ENCODE data around the gene ITGB5. TPM values are rescaled to one million over a fixed set of nuclear protein-coding genes. Genes with fewer than 3 reads are reported as not detected.

ITGB5 gene
- total RNA-seq, 6 donors from 2014 or later = 81.5 to 145 (median 106) TPM

DNA sequence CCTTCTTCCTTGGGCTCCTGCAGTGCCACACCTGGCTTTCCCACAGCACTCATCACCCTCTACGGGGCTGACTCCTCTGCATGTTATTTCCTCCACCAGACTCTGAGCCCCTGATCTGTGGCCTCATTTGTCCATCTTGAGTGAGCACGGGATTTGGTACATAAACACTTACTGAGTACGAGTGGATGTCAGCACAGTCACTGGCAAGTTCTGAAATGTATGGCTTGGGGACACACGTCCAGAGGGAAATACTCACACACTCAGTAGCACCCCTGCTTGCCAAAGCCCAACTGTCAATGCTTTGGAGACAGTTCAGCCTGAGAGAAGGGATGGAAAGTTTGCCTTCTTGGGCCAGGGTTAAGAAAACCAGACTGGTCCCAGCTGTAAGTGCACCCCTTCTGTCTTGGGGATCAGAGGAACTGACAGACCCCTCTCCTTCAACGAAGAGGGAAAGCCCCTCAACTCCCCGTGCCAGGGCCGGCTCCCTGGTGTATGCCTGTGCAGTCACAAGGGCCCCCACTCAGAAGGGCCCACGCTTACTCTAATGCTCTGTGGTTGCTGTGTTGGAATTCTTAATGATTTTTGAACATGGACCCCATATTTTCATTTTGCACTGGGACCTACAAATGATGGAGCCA is 85.0 kb downstream of the ITGB5 start:
- TF ChIP-seq, protein P1, sequence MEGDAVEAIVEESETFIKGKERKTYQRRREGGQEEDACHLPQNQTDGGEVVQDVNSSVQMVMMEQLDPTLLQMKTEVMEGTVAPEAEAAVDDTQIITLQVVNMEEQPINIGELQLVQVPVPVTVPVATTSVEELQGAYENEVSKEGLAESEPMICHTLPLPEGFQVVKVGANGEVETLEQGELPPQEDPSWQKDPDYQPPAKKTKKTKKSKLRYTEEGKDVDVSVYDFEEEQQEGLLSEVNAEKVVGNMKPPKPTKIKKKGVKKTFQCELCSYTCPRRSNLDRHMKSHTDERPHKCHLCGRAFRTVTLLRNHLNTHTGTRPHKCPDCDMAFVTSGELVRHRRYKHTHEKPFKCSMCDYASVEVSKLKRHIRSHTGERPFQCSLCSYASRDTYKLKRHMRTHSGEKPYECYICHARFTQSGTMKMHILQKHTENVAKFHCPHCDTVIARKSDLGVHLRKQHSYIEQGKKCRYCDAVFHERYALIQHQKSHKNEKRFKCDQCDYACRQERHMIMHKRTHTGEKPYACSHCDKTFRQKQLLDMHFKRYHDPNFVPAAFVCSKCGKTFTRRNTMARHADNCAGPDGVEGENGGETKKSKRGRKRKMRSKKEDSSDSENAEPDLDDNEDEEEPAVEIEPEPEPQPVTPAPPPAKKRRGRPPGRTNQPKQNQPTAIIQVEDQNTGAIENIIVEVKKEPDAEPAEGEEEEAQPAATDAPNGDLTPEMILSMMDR (IDR thresholded peaks at IDR 0.05) = no peak
- TF ChIP-seq POLR2AphosphoS5 (IDR thresholded peaks at IDR 0.05) = no peak
- no peak for TF ChIP-seq POLR2A (IDR thresholded peaks at IDR 0.05)
- no peak for TF ChIP-seq EP300 (IDR thresholded peaks at IDR 0.05)
- 80 to 96% methylated on average over 5 to 8 of the region's 8 CpGs for WGBS, 2 donors
- Histone ChIP-seq H3K36me3 (peaks cover 0 to 7% (median 1%) of the 10 kb centered on the region in 4 donors), H3K27me3 (no peaks in the 10 kb centered on the region), H3K9me3 (no peaks in the 10 kb centered on the region), H3K4me3 (no peak overlapping the region), H3K4me1 (peaks cover 14 to 21% (median 15%) of the 10 kb centered on the region in 4 donors), H3K27ac (no peak overlapping the region)
- ATAC-seq (ENCODE audit: low FRiP score in 2 of 2) = no peak
- no peak for DNase-seq

DNA sequence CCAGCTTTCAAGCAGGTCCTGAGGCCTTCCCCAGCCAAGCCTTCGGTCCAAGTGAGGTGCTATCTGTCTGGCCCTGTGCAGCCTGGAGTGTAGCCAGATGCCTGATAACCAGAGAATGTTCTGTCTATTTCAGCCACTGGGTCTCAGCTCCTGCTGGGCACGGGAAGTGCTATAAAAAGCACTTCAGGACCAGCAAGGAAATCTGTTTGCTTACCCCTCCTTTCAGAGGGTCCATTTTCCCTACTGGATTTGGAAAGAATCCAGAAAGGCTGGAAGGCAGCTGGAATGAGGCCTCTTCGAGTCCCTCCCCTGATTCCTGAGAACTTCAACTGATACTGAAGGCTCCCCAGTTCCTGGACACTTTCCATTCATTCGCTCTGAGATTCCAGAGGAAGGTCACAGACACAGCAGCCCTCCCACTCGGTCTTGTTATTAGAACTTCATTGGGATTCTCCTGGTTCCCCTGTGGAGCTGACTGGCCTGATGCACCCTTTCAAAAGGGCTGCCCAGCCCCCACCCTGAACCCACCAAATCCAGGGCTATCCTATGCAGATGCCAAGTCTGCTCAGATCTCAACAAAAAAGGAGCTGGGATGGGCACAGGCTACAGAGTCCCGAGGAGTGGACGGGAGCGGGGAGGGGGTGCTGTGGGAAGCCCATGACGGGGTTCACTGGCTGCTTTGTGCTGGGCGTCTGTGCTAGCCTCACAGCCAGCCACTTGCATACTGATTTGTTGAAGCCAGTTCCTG is 86.5 kb downstream of the ITGB5 start:
- no peak for DNase-seq
- WGBS, 2 donors = 63 to 68% methylated on average over 9 to 10 of the region's 10 CpGs
- peak in 1 of 2 donors; percentile 46 for ATAC-seq (ENCODE audit: low FRiP score in 2 of 2)

DNA sequence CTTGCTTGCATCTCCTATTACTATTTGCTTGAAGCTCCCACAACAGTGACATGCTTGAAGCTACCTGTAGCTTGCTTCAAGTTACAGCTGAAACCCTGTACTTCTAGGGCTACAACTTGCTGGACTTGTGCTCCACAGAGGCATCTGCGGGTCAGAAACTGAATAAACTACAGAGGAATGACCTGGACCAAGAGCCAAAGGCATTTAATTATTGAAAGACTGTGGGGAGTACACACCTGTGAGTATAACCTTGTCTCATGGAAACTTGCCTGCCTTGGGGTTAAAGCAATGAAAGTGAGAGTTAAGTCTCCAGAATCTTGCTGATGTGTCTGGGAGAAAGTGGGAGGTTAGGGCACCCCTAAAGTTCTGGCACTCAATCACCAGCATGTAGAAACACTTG is 87.1 kb downstream of the ITGB5 start:
- TF ChIP-seq, protein P1 (IDR thresholded peaks at IDR 0.05) = no peak
- TF ChIP-seq POLR2AphosphoS5 (IDR thresholded peaks at IDR 0.05) = no peak
- no peak for TF ChIP-seq EP300 (IDR thresholded peaks at IDR 0.05)
- TF ChIP-seq POLR2A (IDR thresholded peaks at IDR 0.05) = no peak
- Histone ChIP-seq H3K4me1 (peaks cover 14 to 21% (median 15%) of the 10 kb centered on the region in 4 donors), H3K27me3 (no peaks in the 10 kb centered on the region), H3K9me3 (no peaks in the 10 kb centered on the region), H3K4me3 (no peak overlapping the region), H3K36me3 (peaks cover 0 to 22% (median 6%) of the 10 kb centered on the region in 4 donors), H3K27ac (peak overlapping the region in 2 of 4 donors; percentile 55 to 62)
- no peak for DNase-seq
- WGBS, 2 donors = 81 to 100% methylated on average over 1 of the region's 1 CpG
- no peak for ATAC-seq (ENCODE audit: low FRiP score in 2 of 2)

More for the DNA sequence above, 86.5 kb downstream of the ITGB5 start:
- H3K4me3 ChIP-seq = no peak overlapping the region
- peaks cover 0 to 18% (median 6%) of the 10 kb centered on the region in 4 donors for H3K36me3 ChIP-seq
- H3K4me1 ChIP-seq = peaks cover 14 to 21% (median 15%) of the 10 kb centered on the region in 4 donors
- H3K27me3 ChIP-seq = no peaks in the 10 kb centered on the region
- peak overlapping the region in 2 of 4 donors; percentile 55 to 62 for H3K27ac ChIP-seq
- H3K9me3 ChIP-seq = no peaks in the 10 kb centered on the region
- TF ChIP-seq POLR2A (IDR thresholded peaks at IDR 0.05) (no peak), POLR2AphosphoS5 (IDR thresholded peaks at IDR 0.05) (no peak), EP300 (IDR thresholded peaks at IDR 0.05) (no peak)
- TF ChIP-seq, protein P1 (IDR thresholded peaks at IDR 0.05) = no peak

DNA sequence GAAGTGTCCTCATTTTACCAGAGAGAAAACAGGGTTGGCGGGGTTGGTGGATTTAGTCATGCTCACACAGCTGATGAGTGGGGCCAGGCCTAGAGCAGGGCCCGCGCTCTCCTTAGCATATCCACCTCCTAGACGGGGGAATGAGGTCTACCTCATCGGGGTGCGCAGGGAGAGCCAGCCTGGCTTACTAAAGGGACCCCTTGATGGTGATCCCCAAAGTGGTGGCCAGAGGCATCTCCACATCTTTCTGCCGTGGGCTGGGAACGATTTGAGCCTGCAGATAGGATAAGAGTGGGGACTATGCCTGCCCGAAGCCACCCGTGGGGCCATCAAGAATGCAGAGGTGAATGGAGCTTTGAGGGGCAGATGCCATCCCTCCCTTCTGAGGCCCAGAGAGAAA is 87.5 kb downstream of the ITGB5 start:
- Histone ChIP-seq H3K4me3 (no peak overlapping the region), H3K9me3 (no peaks in the 10 kb centered on the region), H3K36me3 (peaks cover 0 to 24% (median 6%) of the 10 kb centered on the region in 4 donors), H3K27ac (no peak overlapping the region), H3K4me1 (peaks cover 14 to 21% (median 15%) of the 10 kb centered on the region in 4 donors), H3K27me3 (no peaks in the 10 kb centered on the region)
- WGBS, 2 donors = 97% methylated on average over 7 to 10 of the region's 10 CpGs
- TF ChIP-seq POLR2A (IDR thresholded peaks at IDR 0.05) = no peak
- TF ChIP-seq EP300 (IDR thresholded peaks at IDR 0.05) = no peak
- TF ChIP-seq, protein P1 (IDR thresholded peaks at IDR 0.05) = no peak
- TF ChIP-seq POLR2AphosphoS5 (IDR thresholded peaks at IDR 0.05) = no peak
- ATAC-seq (ENCODE audit: low FRiP score in 2 of 2) (no peak), DNase-seq (no peak)

Measured in upper lobe of left lung (tissue), 6 donors.